HG03139 (cell line): ENCODE data around the gene SMARCAD1.
"Not testable (repeated sequence)": the region's sequence is repeated elsewhere in the genome, so short reads cannot be mapped to it uniquely, and the experiment has no call there.

Experiments used
- ATAC-seq: cut with Tn5 transposase; IDR thresholded peaks from one replicate; pipeline ENCODE4 v1.9.1; 2021; ENCODE audit not compliant: unreplicated experiment

SMARCAD1 gene

DNA sequence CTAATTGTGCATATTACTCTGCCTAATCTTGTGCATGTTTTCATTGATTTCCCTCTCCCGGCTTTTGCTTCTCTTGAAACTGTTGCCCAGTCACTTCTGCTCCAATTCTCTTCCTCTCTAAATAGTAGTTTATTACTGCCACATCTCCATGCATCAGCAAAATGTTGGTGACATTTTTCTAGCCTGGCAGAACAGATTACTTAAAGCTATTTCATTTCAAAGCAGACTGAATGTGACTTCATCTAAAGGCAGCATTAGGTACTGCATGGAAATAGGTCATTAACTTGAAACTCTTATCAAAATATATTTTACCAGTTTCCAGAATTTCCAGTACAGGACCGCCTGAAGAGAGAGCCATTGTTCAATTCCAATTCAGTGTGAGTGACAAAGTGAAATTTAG, 82.6 kb downstream of the SMARCAD1 start:
- no peak for ATAC-seq

DNA sequence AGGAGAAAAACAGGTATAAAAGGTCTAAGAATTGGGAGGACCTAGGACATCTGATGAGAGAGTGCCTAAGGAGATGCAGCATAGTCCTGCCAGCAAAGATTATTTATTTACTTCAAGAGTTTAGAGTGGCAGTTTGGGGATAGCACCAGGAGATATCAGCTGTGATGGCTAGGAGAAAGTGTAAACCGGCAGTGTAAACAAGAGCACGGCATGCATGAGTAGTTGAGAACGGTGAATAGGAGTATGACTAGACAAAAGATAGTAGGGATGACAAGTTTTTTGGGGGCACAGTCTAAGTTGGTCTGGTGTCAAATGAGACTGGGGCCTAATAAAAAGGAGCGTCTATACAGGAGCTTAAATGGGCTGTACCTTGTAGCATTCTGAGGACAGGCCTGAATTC, 86.3 kb downstream of the SMARCAD1 start:
- not testable (repeated sequence) for ATAC-seq

GRCh38 chr4:94295473-94295872, 87.8 kb downstream of the SMARCAD1 start:
- not testable (repeated sequence) for ATAC-seq

GRCh38 chr4:94298725-94299252, 91.1 kb downstream of the SMARCAD1 start:
- ATAC-seq = no peak

- no peak for ATAC-seq
Observed at GRCh38 chr4:94302191-94302590, 94.5 kb downstream of the SMARCAD1 start.

DNA sequence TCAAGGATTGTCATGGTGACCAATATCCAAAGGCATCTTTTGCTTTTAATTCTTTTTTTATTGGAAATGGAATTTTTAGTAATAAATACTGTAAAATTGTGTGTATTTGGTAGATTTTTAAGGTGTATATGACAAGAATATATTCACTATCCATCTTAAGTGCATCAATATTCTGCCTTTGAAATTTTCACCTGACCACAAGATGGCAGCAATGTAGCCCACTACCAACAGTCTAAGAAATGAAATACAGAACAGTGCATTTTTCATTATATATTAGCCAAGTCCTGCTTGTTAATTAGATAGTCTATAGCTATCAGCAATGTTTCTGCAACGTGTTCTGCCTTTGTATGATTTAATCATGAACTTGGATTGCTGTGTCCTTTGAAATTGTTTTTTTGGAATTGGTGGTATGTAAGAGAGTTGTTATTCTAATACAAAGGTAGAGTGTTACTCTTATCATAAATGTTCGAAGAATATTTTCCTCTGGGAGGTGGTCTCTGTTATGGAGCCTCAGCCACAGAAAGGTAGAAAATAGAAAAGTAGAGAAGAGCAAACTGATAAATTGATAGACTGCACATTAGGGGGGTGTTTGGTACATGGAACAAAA, 96.8 kb downstream of the SMARCAD1 start:
- no peak for ATAC-seq

DNA sequence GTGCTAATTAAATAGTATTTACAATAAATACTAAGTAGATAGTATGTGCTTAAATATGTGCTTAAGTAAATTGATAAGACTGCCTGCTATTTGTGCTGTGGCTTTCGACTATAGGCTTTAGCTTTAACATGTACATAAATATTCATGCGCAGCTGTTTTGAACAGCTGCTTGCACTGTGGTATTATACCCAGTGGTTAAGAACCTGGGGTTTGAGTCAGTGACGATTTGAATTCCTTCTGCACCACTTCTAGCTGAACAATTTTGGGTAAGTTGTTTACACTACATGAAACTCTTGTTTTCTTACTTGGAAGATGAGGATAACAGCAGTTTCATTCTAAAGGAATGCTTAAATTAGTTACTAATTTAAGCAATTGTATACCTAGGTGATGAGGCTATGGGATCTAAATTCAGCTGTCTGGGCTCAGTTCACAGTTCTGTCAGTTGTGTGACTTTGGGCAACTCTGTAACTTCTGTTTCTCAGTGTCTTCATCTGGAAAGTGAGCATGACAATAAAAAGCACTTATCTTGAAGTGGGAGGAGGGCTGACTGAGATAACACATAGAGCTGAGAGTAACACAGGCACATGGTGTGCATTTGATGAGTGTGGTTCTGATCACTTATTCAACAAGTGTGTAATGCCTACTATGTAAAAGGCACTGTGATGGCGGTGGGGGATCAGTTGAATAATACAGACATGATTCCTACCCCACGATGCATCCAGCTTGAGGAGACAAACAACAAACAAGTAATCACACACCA, 98.0 kb downstream of the SMARCAD1 start:
- ATAC-seq = no peak

DNA sequence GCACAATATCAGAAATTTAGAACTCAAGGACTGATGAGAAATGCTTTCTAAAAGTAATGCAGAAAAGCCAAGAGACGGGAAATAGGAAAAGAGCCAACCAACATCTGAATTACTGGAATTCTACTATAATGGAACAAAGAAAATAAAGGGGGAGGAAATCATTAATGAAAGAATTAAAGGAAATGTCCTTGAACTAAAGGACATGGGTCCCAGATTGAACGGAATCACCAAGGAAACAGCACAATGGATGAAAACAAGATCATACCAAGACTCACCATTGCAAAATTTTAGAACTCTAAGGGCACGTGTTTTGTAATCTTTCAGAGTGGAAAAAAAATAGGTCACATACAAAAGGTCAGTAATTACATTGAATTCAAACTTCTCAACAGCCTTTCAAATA, 99.0 kb downstream of the SMARCAD1 start:
- no peak for ATAC-seq

DNA sequence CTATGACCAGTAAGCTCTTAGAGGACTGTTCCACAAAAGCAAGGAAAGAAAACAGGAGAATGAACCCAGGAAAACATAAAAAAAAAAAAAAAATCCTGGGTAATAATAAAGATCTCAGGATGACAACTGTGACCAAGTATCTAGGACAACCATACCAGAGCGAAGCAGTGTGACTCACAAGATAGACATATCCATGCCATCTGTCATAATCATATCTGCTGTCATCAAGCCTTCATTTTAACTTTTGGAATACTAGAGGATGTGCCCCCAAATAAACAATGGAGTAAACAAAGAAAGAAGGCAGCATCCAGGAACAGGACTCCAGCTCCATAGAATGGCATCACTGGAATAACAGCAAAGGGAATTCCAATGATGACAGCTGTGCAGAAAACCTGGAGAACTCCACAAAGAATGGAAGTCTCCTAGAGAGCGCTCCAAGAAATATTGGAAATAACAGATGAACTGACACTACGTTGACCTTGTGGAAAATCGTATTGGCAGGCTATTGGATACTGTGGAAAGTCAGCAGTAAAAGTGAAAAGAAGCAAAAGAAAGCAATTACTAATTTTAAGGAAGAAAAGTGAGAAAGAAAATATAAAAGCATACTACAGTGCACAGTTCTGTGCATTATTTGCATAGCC, 99.7 kb downstream of the SMARCAD1 start:
- no peak for ATAC-seq

GRCh38 chr4:94319927-94320326, 112.3 kb downstream of the SMARCAD1 start:
- not testable (repeated sequence) for ATAC-seq

GRCh38 chr4:94325835-94326234, 118.2 kb downstream of the SMARCAD1 start:
- ATAC-seq = no peak

DNA sequence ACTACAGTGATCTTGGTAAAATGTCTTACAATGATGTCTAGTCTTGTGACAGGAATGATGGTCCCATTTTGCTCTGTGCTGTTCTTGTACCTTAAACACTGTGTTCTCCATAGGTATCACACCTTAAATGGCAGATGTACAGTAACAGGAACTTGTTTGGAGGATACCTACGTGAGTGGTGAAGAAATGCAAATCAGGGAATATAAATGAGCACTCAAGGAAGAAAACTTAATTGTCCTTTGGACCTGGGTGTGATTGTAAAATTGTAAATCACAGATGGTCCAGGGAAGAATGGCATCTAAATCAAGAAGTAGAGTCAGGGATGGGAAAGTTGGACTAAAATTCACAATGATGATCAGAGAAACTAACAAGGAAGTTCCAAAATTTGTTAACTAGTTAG, 122.3 kb downstream of the SMARCAD1 start:
- ATAC-seq = no peak

DNA sequence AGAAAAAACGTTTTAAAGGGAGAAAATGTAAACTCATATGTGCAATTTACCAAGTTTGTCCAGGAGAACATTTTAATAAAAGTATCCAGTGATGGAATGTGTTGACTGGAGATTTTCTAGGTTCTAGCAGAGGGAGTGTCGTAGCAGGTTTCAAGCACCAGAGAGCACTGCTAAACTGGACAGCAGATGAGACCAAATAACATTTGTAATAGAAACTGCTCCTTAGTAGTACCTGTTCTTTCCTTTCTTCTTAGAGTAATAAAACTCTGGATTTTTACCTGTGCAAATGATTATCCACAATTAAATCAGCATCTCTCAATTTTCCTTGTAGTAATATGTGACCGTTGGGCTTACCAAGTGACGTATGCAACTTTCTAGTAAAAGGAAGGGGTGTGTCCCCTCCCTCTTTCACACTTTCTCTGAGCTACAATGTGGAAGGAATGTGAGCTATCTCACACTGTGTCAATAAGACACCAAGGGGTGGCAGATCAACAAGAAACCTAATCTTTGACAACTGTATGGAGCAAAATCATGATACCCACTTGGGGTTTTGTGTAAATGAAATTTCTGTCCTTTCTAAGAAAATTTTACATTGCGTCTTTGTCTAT, 125.4 kb downstream of the SMARCAD1 start:
- no peak for ATAC-seq

DNA sequence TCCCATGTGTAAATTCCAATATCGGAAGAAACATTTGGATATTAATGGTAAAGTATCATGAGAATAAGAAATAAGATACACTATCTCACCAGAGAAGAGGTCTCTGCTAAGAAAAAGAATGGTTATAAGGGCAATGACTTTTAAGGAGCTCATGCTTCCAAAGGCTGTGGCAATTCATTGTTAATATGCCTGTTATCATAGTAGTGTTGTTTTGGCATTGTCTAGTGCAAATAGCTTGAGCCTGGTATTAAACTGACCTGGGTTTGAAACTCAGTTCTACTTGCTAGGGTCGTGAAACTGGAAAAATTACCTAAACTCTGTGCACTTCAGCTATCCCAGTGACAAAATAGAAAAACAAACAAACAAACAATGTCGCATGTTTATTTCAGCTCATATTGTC, 126.2 kb downstream of the SMARCAD1 start:
- ATAC-seq = no peak

GRCh38 chr4:94334476-94334875, 126.8 kb downstream of the SMARCAD1 start:
- no peak for ATAC-seq

- ATAC-seq = no peak
Observed at GRCh38 chr4:94334962-94335361, 127.3 kb downstream of the SMARCAD1 start.

DNA sequence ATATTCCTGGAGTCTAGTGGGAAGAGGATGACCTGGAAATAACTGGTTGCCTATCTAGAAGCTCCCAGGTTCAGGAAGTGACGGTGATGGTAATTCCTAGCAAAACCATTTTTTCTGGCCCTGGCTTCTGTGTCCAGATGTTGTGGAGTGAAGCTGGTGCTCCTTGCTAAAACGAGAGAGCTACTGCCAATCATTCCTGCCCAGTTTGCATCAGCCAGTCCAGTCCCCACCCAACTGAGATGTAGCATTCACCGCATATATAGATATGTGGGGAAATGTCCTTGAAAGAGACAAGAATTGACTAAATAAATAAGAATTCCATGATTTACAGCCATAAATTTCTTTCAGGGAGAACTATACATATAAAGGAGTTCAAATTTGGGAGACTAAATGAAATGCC, 128.6 kb downstream of the SMARCAD1 start:
- no peak for ATAC-seq

GRCh38 chr4:94336791-94337190, 129.1 kb downstream of the SMARCAD1 start:
- ATAC-seq = not testable (repeated sequence)

DNA sequence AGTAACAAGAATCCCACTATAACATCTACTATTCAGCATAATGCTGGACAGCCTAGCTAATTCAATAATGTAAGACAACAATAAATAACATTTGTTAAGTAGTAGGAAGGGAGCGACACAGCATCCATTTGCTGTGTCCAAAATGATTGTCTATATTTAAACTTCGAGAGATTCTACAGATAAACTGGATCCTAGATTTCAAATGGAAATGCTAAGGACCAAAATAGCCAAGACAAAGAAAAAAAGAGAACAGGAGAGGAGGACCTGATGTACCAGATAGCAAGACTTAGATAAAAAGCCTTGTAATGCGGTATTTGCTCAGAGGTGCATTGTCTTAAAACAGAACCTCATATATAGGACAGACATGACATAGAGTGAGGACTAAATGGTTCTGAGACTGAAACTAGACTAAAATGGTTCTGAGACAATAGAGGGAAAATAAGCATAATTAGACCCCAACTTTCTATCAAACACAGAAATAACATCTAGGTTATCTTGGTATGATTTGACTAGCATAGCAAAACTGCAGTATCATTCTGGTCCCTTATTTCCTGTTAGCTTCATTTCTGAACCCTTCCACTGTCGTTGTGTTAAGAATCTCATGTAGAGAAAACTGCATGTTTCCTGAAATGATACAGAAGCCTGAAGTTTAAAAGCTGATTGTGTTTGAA, 131.2 kb downstream of the SMARCAD1 start:
- ATAC-seq = no peak

DNA sequence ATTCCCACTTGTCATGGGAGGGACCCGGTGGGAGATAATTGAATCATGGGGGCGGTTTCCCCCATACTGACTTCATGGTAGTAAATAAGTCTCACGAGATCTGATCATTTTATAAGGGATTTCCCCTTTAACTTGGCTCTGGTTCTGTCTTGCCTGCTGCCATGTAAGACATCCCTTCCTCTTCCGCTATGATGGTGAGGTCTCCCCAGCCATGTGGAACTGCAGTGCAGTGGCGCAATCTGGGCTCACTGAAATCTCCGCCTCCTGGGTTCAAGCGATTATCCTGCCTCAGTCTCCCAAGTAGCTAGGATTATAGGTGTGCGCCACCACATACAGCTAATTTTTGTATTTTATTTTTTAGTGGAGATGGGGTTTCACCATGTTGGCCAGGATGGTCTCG, 132.1 kb downstream of the SMARCAD1 start:
- ATAC-seq = no peak
